Measurements from ENCODE around the gene CLEC2D.
"Not testable (repeated sequence)": the region's sequence is repeated elsewhere in the genome, so short reads cannot be mapped to it uniquely, and the experiment has no call there.

CLEC2D gene

GRCh38 chr12:9708853-9709252, 39.3 kb downstream of the CLEC2D start:
- TF ChIP-seq CTCF (IDR thresholded peaks at IDR 0.05; ENCODE audit: control insufficient read depth, extremely low read depth, insufficient read depth): no peak
- no peak overlapping the region for H3K4me3 ChIP-seq (ENCODE audit: low read depth, low read length)
- DNase-seq (ENCODE audit: low read depth): no peak

GRCh38 chr12:9710584-9711375, 41.3 kb downstream of the CLEC2D start:
- no peak for DNase-seq (ENCODE audit: low read depth)
- H3K4me3 ChIP-seq (ENCODE audit: low read depth, low read length): no peak overlapping the region
- no peak for TF ChIP-seq CTCF (IDR thresholded peaks at IDR 0.05; ENCODE audit: control insufficient read depth, extremely low read depth, insufficient read depth)

GRCh38 chr12:9711664-9712063, 42.2 kb downstream of the CLEC2D start:
- H3K4me3 ChIP-seq (ENCODE audit: low read depth, low read length): no peak overlapping the region
- TF ChIP-seq CTCF (IDR thresholded peaks at IDR 0.05; ENCODE audit: control insufficient read depth, extremely low read depth, insufficient read depth): no peak
- no peak for DNase-seq (ENCODE audit: low read depth)

- not testable (repeated sequence) for DNase-seq (ENCODE audit: low read depth); H3K4me3 ChIP-seq (ENCODE audit: low read depth, low read length)
Observed at GRCh38 chr12:9713032-9713558, 43.6 kb downstream of the CLEC2D start.

- TF ChIP-seq CTCF (IDR thresholded peaks at IDR 0.05; ENCODE audit: control insufficient read depth, extremely low read depth, insufficient read depth): no peak
- no peak overlapping the region for H3K4me3 ChIP-seq (ENCODE audit: low read depth, low read length)
- no peak for DNase-seq (ENCODE audit: low read depth)
Observed at GRCh38 chr12:9717070-9717925, 47.8 kb downstream of the CLEC2D start.

GRCh38 chr12:9718968-9719367, 49.5 kb downstream of the CLEC2D start:
- TF ChIP-seq CTCF (IDR thresholded peaks at IDR 0.05; ENCODE audit: control insufficient read depth, extremely low read depth, insufficient read depth): no peak
- no peak for DNase-seq (ENCODE audit: low read depth)
- no peak overlapping the region for H3K4me3 ChIP-seq (ENCODE audit: low read depth, low read length)

- no peak for TF ChIP-seq CTCF (IDR thresholded peaks at IDR 0.05; ENCODE audit: control insufficient read depth, extremely low read depth, insufficient read depth)
- DNase-seq (ENCODE audit: low read depth): no peak
- no peak overlapping the region for H3K4me3 ChIP-seq (ENCODE audit: low read depth, low read length)
Observed at GRCh38 chr12:9719790-9720189, 50.3 kb downstream of the CLEC2D start.
